AG04450 (cell line): ENCODE data around the gene ANKRD49. TPM values are rescaled to one million over a fixed set of nuclear protein-coding genes. Genes with fewer than 3 reads are reported as not detected.

ENCODE experiments used
- CTCF ChIA-PET: fragments of 300-600, 350-600 bp; formaldehyde crosslinking; extraction: SDS; loops from one replicate; lab custom pipeline; 2022; ENCODE audit warnings: antibody characterized with exemption, inconsistent platforms; lab: Charles Lee
- POLR2A ChIA-PET: fragments of 350-600 bp; formaldehyde crosslinking; extraction: SDS; loops from one replicate; lab custom pipeline; 2021; ENCODE audit warnings: antibody characterized with exemption, inconsistent platforms; lab: Yijun Ruan, JAX
- DNase-seq: peaks from one replicate; pipeline ENCODE4 v3.0.0-alpha.2; 2011; ENCODE audit warnings: low read depth, low spot score
- H3K27ac ChIP-seq: one replicate; pipeline ENCODE4 v1.5.1; 2012; ENCODE audit warnings: low read depth, low read length, control low read depth
- H3K27me3 ChIP-seq: one replicate; pipeline ENCODE4 v1.6.0; 2012; ENCODE audit warnings: low read length; ENCODE audit not compliant: control insufficient read depth, insufficient read depth
- H3K4me3 ChIP-seq: 2 replicates; pipeline ENCODE4 v1.5.1; 2011; ENCODE audit warnings: mild to moderate bottlenecking, low read depth, low read length, control low read depth
- H3K9me3 ChIP-seq: 2 replicates; pipeline ENCODE4 v1.5.1; 2012; ENCODE audit warnings: low read length; ENCODE audit not compliant: control insufficient read depth, insufficient read depth
- CTCF ChIP-seq: IDR thresholded peaks from 2 replicates; pipeline ENCODE4 v1.5.1; 2011; ENCODE audit warnings: low read depth, low read length, control low read depth, inconsistent platforms
- polyA plus RNA-seq: library from polyadenylated mRNA; depleted of rRNA; stranded (reverse); fragments of >200 nt; gene quantifications from 2 replicates; pipeline ENCODE4 v1.2.3, GENCODE V29; 2011; rRNA removed
- small RNA-seq: library from RNA; depleted of rRNA; stranded (forward); fragments of <200 nt; gene quantifications from one replicate; pipeline ENCODE3, GENCODE V24; 2012; ENCODE audit warnings: low read depth; ENCODE audit not compliant: insufficient read length

ANKRD49 gene
- polyA plus RNA-seq, 1 experiment: 16.0 TPM

- Histone ChIP-seq H3K27me3 (no peaks in the 10 kb centered on the region), H3K27ac (no peak overlapping the region), H3K4me3 (peak overlapping the region; percentile 60), H3K9me3 (peaks cover 8% of the 10 kb centered on the region; the same call in 1 of the 2 replicates)
- DNase-seq: no peak
- ChIA-PET POLR2A (interaction anchor here (0.7 kb wide), 1 partner anchor 11 kb away, joined by 3 read pairs; no protein-coding TSS in a partner anchor), CTCF (no interaction called here)
- TF ChIP-seq CTCF: no peak
Measured at GRCh38 chr11:94545264-94546161, 51.7 kb downstream of the ANKRD49 start.

GRCh38 chr11:94546162-94546470 lies 52.3 kb downstream of the ANKRD49 start:
- TF ChIP-seq CTCF: no peak
- DNase-seq: no peak
- no peaks in the 10 kb centered on the region for H3K27me3 ChIP-seq
- H3K9me3 ChIP-seq: peaks cover 8% of the 10 kb centered on the region; the same call in 1 of the 2 replicates
- peak overlapping the region; percentile 60 for H3K4me3 ChIP-seq
- no peak overlapping the region for H3K27ac ChIP-seq
- ChIA-PET POLR2A (interaction anchor here (0.7 kb wide), 1 partner anchor 12 kb away, joined by 3 read pairs; no protein-coding TSS in a partner anchor), CTCF (no interaction called here)

GRCh38 chr11:94546886-94547285 lies 53.1 kb downstream of the ANKRD49 start:
- TF ChIP-seq CTCF: no peak
- no peak overlapping the region; the same call in 1 of the 2 replicates for H3K4me3 ChIP-seq
- CTCF ChIA-PET: interaction anchor here (0.6 to 1.7 kb wide), 3 partner anchors 56 to 626 kb away, joined by 3 to 6 read pairs (median 3); no protein-coding TSS in a partner anchor
- DNase-seq: no peak
- no peaks in the 10 kb centered on the region for H3K27me3 ChIP-seq
- peaks cover 8% of the 10 kb centered on the region; the same call in 1 of the 2 replicates for H3K9me3 ChIP-seq
- POLR2A ChIA-PET: no interaction called here
- no peak overlapping the region for H3K27ac ChIP-seq

GRCh38 chr11:94549146-94549545 lies 55.4 kb downstream of the ANKRD49 start:
- no peak for DNase-seq
- Histone ChIP-seq H3K27me3 (no peaks in the 10 kb centered on the region), H3K4me3 (no peak overlapping the region), H3K9me3 (peaks cover 8% of the 10 kb centered on the region; the same call in 1 of the 2 replicates), H3K27ac (no peak overlapping the region)
- CTCF ChIA-PET: no interaction called here
- POLR2A ChIA-PET: no interaction called here
- no peak for TF ChIP-seq CTCF

Small RNA genes lying within 50 kb of the gene (small RNA-seq; reads per million reads assigned to genes)
- 3.8 reads per million, percentile 35 among the genes with 10 or more reads in this experiment for gene MIR548L

Other genes with a start within 250 kb of the ANKRD49 start
- 0.12 TPM in 1 of 2 replicates, not detected in the other for gene IZUMO1R, start 189.4 kb upstream of the ANKRD49 start, polyA plus RNA-seq
- gene GPR83, start 92.6 kb upstream of the ANKRD49 start, polyA plus RNA-seq: 0.02 and 0.04 TPM in 2 replicates
- gene MRE11, start 140 bp upstream of the ANKRD49 start, polyA plus RNA-seq: 8.1 and 10.3 TPM in 2 replicates
- gene C11orf97, start 18.5 kb downstream of the ANKRD49 start, polyA plus RNA-seq: not detected in 2 replicates
- gene FUT4, start 49.9 kb downstream of the ANKRD49 start, polyA plus RNA-seq: 2.2 and 2.6 TPM in 2 replicates
- gene PIWIL4, start 73.4 kb downstream of the ANKRD49 start, polyA plus RNA-seq: 1.0 and 1.1 TPM in 2 replicates